HEK293 (cell line): ENCODE measurements around the gene CAPSL.

ENCODE experiments used
- HOXD13 ChIP-seq: sonication (generic); formaldehyde crosslinking; IDR thresholded peaks from 2 replicates; pipeline ENCODE4 v1.8.0; 2022; ENCODE audit warnings: missing genetic modification reagents, borderline replicate concordance
- ZBTB20 ChIP-seq: fragments of 450-650 bp; formaldehyde crosslinking; IDR thresholded peaks from 2 replicates; pipeline ENCODE4 v1.5.1; 2016; ENCODE audit warnings: missing biosample characterization, missing genetic modification characterization
- ZNF514 ChIP-seq: fragments of 450-650 bp; formaldehyde crosslinking; IDR thresholded peaks from 2 replicates; pipeline ENCODE4 v1.5.1; 2016; ENCODE audit warnings: missing biosample characterization, missing genetic modification characterization
- TF ChIP-seq, protein P1 (sequence below): fragments of 450-650 bp; formaldehyde crosslinking; IDR thresholded peaks from 2 replicates; pipeline ENCODE4 v1.5.1; 2016; ENCODE audit warnings: missing biosample characterization, missing genetic modification characterization
- TF ChIP-seq, protein P2 (sequence below): fragments of 450-650 bp; formaldehyde crosslinking; IDR thresholded peaks from 2 replicates; pipeline ENCODE4 v1.5.1; 2016; ENCODE audit warnings: missing biosample characterization, missing genetic modification characterization

DNA sequence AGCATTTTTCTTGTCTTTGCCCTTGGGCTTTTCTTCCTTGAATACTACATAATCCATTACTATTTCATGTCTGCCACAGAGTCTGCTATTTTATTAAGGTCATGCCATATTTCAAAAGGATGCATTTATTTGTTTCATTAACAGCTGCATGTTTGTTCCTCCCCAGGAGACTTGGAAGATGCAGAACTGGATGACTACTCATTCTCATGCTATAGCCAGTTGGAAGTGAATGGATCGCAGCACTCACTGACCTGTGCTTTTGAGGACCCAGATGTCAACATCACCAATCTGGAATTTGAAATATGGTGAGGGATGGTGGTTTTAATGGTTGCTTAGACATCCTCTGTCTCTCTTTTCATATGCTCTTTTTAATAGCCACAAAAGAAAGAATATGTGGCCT is 77.7 kb downstream of the CAPSL start:
- TF ChIP-seq ZNF514 (tag by site-specific recombination) (no peak), ZBTB20 (tag by site-specific recombination) (no peak), HOXD13 (no peak)
- TF ChIP-seq, protein P1, sequence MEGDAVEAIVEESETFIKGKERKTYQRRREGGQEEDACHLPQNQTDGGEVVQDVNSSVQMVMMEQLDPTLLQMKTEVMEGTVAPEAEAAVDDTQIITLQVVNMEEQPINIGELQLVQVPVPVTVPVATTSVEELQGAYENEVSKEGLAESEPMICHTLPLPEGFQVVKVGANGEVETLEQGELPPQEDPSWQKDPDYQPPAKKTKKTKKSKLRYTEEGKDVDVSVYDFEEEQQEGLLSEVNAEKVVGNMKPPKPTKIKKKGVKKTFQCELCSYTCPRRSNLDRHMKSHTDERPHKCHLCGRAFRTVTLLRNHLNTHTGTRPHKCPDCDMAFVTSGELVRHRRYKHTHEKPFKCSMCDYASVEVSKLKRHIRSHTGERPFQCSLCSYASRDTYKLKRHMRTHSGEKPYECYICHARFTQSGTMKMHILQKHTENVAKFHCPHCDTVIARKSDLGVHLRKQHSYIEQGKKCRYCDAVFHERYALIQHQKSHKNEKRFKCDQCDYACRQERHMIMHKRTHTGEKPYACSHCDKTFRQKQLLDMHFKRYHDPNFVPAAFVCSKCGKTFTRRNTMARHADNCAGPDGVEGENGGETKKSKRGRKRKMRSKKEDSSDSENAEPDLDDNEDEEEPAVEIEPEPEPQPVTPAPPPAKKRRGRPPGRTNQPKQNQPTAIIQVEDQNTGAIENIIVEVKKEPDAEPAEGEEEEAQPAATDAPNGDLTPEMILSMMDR (tag by site-specific recombination) = no peak
- TF ChIP-seq, protein P2, sequence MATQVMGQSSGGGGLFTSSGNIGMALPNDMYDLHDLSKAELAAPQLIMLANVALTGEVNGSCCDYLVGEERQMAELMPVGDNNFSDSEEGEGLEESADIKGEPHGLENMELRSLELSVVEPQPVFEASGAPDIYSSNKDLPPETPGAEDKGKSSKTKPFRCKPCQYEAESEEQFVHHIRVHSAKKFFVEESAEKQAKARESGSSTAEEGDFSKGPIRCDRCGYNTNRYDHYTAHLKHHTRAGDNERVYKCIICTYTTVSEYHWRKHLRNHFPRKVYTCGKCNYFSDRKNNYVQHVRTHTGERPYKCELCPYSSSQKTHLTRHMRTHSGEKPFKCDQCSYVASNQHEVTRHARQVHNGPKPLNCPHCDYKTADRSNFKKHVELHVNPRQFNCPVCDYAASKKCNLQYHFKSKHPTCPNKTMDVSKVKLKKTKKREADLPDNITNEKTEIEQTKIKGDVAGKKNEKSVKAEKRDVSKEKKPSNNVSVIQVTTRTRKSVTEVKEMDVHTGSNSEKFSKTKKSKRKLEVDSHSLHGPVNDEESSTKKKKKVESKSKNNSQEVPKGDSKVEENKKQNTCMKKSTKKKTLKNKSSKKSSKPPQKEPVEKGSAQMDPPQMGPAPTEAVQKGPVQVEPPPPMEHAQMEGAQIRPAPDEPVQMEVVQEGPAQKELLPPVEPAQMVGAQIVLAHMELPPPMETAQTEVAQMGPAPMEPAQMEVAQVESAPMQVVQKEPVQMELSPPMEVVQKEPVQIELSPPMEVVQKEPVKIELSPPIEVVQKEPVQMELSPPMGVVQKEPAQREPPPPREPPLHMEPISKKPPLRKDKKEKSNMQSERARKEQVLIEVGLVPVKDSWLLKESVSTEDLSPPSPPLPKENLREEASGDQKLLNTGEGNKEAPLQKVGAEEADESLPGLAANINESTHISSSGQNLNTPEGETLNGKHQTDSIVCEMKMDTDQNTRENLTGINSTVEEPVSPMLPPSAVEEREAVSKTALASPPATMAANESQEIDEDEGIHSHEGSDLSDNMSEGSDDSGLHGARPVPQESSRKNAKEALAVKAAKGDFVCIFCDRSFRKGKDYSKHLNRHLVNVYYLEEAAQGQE (tag by site-specific recombination) = no peak
